Body of pancreas (tissue), 4 donors: ENCODE data around the gene NUP62. TPM values are rescaled to one million over a fixed set of nuclear protein-coding genes. Genes with fewer than 3 reads are reported as not detected.

Experiments
- ATAC-seq: fragments of 150-250 bp; one replicate; pipeline ENCODE4 v1.9.1; 2016
- DNase-seq, 4 donors: peaks; one replicate each; pipeline ENCODE4 v3.0.0-alpha.2; 2019
- H3K27ac ChIP-seq, 4 donors: fragments of 200-600 bp; sonication (generic); 1 replicate in 3 of 4; 2 replicates in 1 of 4; pipeline versions ENCODE4 v1.5.1 to v1.6.1; 2016 to 2019; ENCODE audit warnings: mild to moderate bottlenecking in 1 of 4, mixed read lengths in 1 of 4, moderate library complexity in 1 of 4
- H3K27me3 ChIP-seq, 2 donors: fragments of 200-600 bp; sonication (generic); one replicate each; pipeline ENCODE4 v1.6.0; 2016; ENCODE audit warnings: mild to moderate bottlenecking in 1 of 2
- H3K36me3 ChIP-seq, 2 donors: fragments of 200-600 bp; sonication (generic); replicated peaks in 1 of 2; 2 replicates each; pipeline ENCODE4 v1.5.1; 2016; ENCODE audit warnings: low read depth in 2 of 2; ENCODE audit not compliant: insufficient read depth in 1 of 2
- H3K4me1 ChIP-seq: fragments of 200-600 bp; sonication (generic); one replicate; pipeline ENCODE4 v1.6.0; 2016
- H3K4me3 ChIP-seq, 2 donors: fragments of 200-600 bp; sonication (generic); 1 replicate in 1 of 2; 2 replicates in 1 of 2; pipeline ENCODE4 v1.5.1; 2016 to 2019
- H3K9me3 ChIP-seq, 3 donors: fragments of 200-600 bp; sonication (generic); 1 replicate in 2 of 3; 2 replicates in 1 of 3; pipeline ENCODE4 v1.5.1; 2016
- CTCF ChIP-seq, 7 experiments: fragments of 450-650 bp in 4 of 7; fragments of 200-600 bp in 3 of 7; sonication (generic) in 3 of 7; IDR thresholded peaks; one replicate each; pipeline ENCODE4 v1.5.1; 2016 to 2019; ENCODE audit warnings: antibody characterized with exemption in 7 of 7
- POLR2A ChIP-seq, 3 donors: fragments of 450-650 bp; IDR thresholded peaks; one replicate each; pipeline ENCODE4 v1.6.1; 2016; ENCODE audit warnings: antibody characterized with exemption in 3 of 3, mild to moderate bottlenecking in 2 of 3
- WGBS, 2 donors: methylation state at CpG; one replicate each; pipeline ENCODE4 v1.1.5; 2017; 5-methylcytosine and 5-hydroxymethylcytosine counted together
- intact Hi-C: fragments of 100-400 bp; cut with DNase I; formaldehyde crosslinking; loops from one replicate; pipeline ENCODE4 v1.15.1; 2023
- total RNA-seq, 2 donors: library from RNA; depleted of rRNA; stranded (reverse); fragments of >200 nt; gene quantifications; one replicate each; pipeline ENCODE4 v1.1.0, GENCODE V29; 2016

NUP62 gene
- total RNA-seq, 2 donors from 2014 or later, result 17.9 to 21.8 TPM

GRCh38 chr19:49923055-49924003 lies 6.0 kb downstream of the NUP62 start:
- ATAC-seq, result no peak
- peaks cover 11% of the 10 kb centered on the region for H3K4me1 ChIP-seq
- no peak overlapping the region for H3K4me3 ChIP-seq

GRCh38 chr19:49921871-49922795 lies 7.2 kb downstream of the NUP62 start:
- Histone ChIP-seq H3K9me3 (no peaks in the 10 kb centered on the region), H3K27ac (no peak overlapping the region), H3K36me3 (peaks cover 0 to 6% of the 10 kb centered on the region in 2 donors), H3K27me3 (no peaks in the 10 kb centered on the region), H3K4me3 (no peak overlapping the region), H3K4me1 (no peaks in the 10 kb centered on the region)
- ATAC-seq, result no peak
- intact Hi-C loops, result no loop called here
- DNase-seq, result no peak
- TF ChIP-seq POLR2A (IDR thresholded peaks at IDR 0.05), result no peak
- TF ChIP-seq CTCF (IDR thresholded peaks at IDR 0.05), result no peak
- 81 to 90% methylated on average over 17 to 22 of the region's 22 CpGs for WGBS, 2 donors

More at GRCh38 chr19:49923055-49924003, 6.0 kb downstream of the NUP62 start:
- no peak for DNase-seq
- WGBS, 2 donors, result 83 to 92% methylated on average over 27 to 30 of the region's 31 CpGs
- no peak for TF ChIP-seq POLR2A (IDR thresholded peaks at IDR 0.05)
- no peak for TF ChIP-seq CTCF (IDR thresholded peaks at IDR 0.05)
- H3K36me3 ChIP-seq, result peaks cover 0 to 6% of the 10 kb centered on the region in 2 donors
- no peak overlapping the region for H3K27ac ChIP-seq
- H3K27me3 ChIP-seq, result no peaks in the 10 kb centered on the region
- intact Hi-C loops, result no loop called here
- H3K9me3 ChIP-seq, result no peaks in the 10 kb centered on the region

- 78 to 83% methylated on average over 12 to 23 of the region's 24 CpGs for WGBS, 2 donors
- intact Hi-C loops, result no loop called here
- Histone ChIP-seq H3K4me1 (no peaks in the 10 kb centered on the region), H3K36me3 (peaks cover 0 to 6% of the 10 kb centered on the region in 2 donors), H3K4me3 (no peak overlapping the region), H3K9me3 (no peaks in the 10 kb centered on the region), H3K27me3 (no peaks in the 10 kb centered on the region), H3K27ac (no peak overlapping the region)
- DNase-seq (no peak), ATAC-seq (no peak)
- no peak for TF ChIP-seq CTCF (IDR thresholded peaks at IDR 0.05)
- TF ChIP-seq POLR2A (IDR thresholded peaks at IDR 0.05), result no peak
Observed at GRCh38 chr19:49920624-49921363, 8.5 kb downstream of the NUP62 start.

- no peak for DNase-seq
- intact Hi-C loops, result no loop called here
- no peak for ATAC-seq
- H3K27me3 ChIP-seq, result no peaks in the 10 kb centered on the region
- H3K9me3 ChIP-seq, result no peaks in the 10 kb centered on the region
- H3K4me1 ChIP-seq, result no peaks in the 10 kb centered on the region
- H3K27ac ChIP-seq, result no peak overlapping the region
- no peak overlapping the region for H3K4me3 ChIP-seq
- H3K36me3 ChIP-seq, result no peaks in the 10 kb centered on the region
- TF ChIP-seq CTCF (IDR thresholded peaks at IDR 0.05) (no peak), POLR2A (IDR thresholded peaks at IDR 0.05) (no peak)
- 92 to 93% methylated on average over 8 of the region's 8 CpGs for WGBS, 2 donors
Observed at GRCh38 chr19:49918089-49918488, 11.2 kb downstream of the NUP62 start.
